GM23338 (cell line): ENCODE results near the gene CALY.

Source experiments
- CTCF ChIP-seq, 2 experiments: fragments of 200-600 bp in 1 of 2; sonication (generic) in 1 of 2; conservative IDR thresholded peaks; 2 replicates each; pipeline versions ENCODE4 v1.5.1 to v1.6.1; 2016 to 2017; ENCODE audit warnings: antibody characterized with exemption in 2 of 2, low read depth in 2 of 2, mild to moderate bottlenecking in 2 of 2, moderate library complexity in 1 of 2
- REST ChIP-seq: IDR thresholded peaks from one replicate; pipeline ENCODE4 v1.6.1; 2018; ENCODE audit warnings: antibody characterized with exemption; ENCODE audit not compliant: unreplicated experiment

GRCh38 chr10:133277277-133277992 is 59.3 kb downstream of the CALY start:
- TF ChIP-seq REST (no peak), CTCF (conservative IDR thresholded peaks at IDR 0.05; ENCODE audit: low read depth in 2 of 2) (no peak)
